Measurements from ENCODE around the gene DPP6.

DNA sequence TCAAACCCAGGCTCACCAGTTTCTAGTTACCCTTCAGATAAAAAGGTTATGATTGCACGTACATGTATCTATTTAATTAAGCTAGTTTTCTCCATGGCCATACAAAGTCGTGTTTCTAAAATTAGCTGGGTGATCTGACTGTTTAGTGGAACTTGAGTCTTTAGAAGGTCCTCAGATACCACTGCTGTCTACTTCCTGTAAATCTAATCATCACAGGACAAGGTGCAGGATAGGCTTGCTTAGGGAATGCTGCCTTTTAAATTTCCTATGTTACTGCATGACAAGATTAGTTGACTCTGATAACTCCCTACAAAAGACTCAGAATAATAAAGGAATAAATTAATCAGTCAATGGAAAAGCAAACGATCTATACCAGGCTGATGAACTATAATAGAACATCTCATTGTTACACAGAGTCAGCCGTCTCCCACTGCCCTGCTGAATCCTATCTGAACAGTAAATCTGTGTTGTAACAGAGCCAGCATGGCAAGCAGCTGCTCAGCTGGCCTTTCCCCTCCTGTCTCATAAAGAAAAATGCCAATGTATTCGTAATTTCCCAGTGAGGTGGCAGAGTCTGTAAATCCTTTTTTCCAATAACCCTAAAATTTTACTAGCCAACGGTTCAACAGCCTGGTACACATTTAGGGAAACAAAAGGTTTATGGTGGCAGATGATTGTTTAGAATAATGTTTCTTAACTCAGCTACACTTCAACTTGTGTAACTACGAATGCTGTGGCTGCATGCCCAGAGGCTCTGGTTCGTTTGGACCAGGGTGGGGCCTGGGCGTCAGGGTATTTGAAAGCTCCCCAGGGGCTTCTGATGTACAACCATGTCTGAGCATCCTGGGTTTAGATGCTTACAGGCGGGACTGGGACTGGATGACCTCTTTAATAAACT lies 632.7 kb downstream of the DPP6 start:
- TF ChIP-seq, protein P1, sequence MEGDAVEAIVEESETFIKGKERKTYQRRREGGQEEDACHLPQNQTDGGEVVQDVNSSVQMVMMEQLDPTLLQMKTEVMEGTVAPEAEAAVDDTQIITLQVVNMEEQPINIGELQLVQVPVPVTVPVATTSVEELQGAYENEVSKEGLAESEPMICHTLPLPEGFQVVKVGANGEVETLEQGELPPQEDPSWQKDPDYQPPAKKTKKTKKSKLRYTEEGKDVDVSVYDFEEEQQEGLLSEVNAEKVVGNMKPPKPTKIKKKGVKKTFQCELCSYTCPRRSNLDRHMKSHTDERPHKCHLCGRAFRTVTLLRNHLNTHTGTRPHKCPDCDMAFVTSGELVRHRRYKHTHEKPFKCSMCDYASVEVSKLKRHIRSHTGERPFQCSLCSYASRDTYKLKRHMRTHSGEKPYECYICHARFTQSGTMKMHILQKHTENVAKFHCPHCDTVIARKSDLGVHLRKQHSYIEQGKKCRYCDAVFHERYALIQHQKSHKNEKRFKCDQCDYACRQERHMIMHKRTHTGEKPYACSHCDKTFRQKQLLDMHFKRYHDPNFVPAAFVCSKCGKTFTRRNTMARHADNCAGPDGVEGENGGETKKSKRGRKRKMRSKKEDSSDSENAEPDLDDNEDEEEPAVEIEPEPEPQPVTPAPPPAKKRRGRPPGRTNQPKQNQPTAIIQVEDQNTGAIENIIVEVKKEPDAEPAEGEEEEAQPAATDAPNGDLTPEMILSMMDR (IDR thresholded peaks at IDR 0.05; ENCODE audit: poor library complexity), result no peak
- TF ChIP-seq EZH2 (IDR thresholded peaks at IDR 0.05; ENCODE audit: borderline replicate concordance) (no peak), EZH2phosphoT487 (IDR thresholded peaks at IDR 0.05; ENCODE audit: low read depth, severe bottlenecking, unreplicated experiment) (no peak)
